K562 (cell line): ENCODE measurements around the gene RAB27B. TPM values are rescaled to one million over a fixed set of nuclear protein-coding genes. Genes with fewer than 3 reads are reported as not detected.

Experiments used
- ATAC-seq: fragments of 200-7000 bp; cut with Tn5 transposase; 3 replicates; pipeline ENCODE4 v1.9.1; 2020; ENCODE audit warnings: moderate library complexity
- BruUV-seq: library from RNA; stranded (reverse); fragments of 400-500 nt; replicated peaks from 2 replicates; lab custom pipeline; 2021; lab: Mats Ljungman, UMichigan
- CTCF ChIA-PET: fragments of 300-600 bp; formaldehyde crosslinking; extraction: SDS; loops from one replicate; lab custom pipeline; 2021; ENCODE audit warnings: low intra/inter-chr PET ratio; lab: Yijun Ruan, JAX
- POLR2A ChIA-PET: fragments of 300-600, 350-650 bp; sonication (Branson Sonifier 250); formaldehyde crosslinking; extraction: SDS; loops from one replicate; lab custom pipeline; 2021; ENCODE audit warnings: antibody characterized with exemption, inconsistent platforms; lab: Yijun Ruan, JAX
- DNase-seq, 4 experiments: peaks; one replicate each; pipeline versions ENCODE4 v3.0.0 to v3.0.0-alpha.2; 2011 to 2018; ENCODE audit warnings: low spot score in 3 of 4, mixed read lengths in 3 of 4; ENCODE audit errors: extremely low read depth in 1 of 4
- FAIRE-seq: peaks from 2 replicates; lab custom pipeline; 2011; peaks lifted over from hg19 to GRCh38; lab: Jason Lieb, UNC
- H2AFZ ChIP-seq: 2 replicates; pipeline ENCODE4 v1.6.0; 2011; ENCODE audit warnings: low read depth, low read length, control low read depth, inconsistent platforms
- H3K27ac ChIP-seq: fragments of 200-600 bp; 3 replicates; pipeline ENCODE4 v1.8.0; 2011; ENCODE audit warnings: low read depth, mild to moderate bottlenecking, control low read depth, inconsistent platforms, low read length, moderate library complexity, mixed read lengths; ENCODE audit errors: extremely low read depth
- H3K27me3 ChIP-seq, 2 experiments: fragments of 300-600 bp in 1 of 2; 2 replicates in 1 of 2; 3 replicates in 1 of 2; pipeline versions ENCODE4 v1.6.0 to v1.8.0; 2011; ENCODE audit warnings: inconsistent platforms in 2 of 2, low read length in 2 of 2, mild to moderate bottlenecking in 1 of 2, mixed read lengths in 1 of 2, moderate library complexity in 1 of 2; ENCODE audit not compliant: control insufficient read depth in 2 of 2, insufficient read depth in 2 of 2
- H3K36me3 ChIP-seq: fragments of 300-600 bp; 3 replicates; pipeline ENCODE4 v1.8.0; 2011; ENCODE audit warnings: mild to moderate bottlenecking, low read length, inconsistent platforms; ENCODE audit not compliant: control insufficient read depth, insufficient read depth
- H3K4me1 ChIP-seq, 2 experiments: fragments of 200-600 bp in 1 of 2; replicated peaks in 1 of 2; 2 replicates in 1 of 2; 3 replicates in 1 of 2; pipeline versions ENCODE4 v1.5.1 to v1.8.0; 2011; ENCODE audit warnings: inconsistent platforms in 2 of 2, low read length in 2 of 2, mild to moderate bottlenecking in 1 of 2, mixed read lengths in 1 of 2, moderate library complexity in 1 of 2; ENCODE audit not compliant: control insufficient read depth in 2 of 2, insufficient read depth in 2 of 2
- H3K4me2 ChIP-seq: 2 replicates; pipeline ENCODE4 v1.6.1; 2011; ENCODE audit warnings: low read length, control low read depth, inconsistent platforms, mixed read lengths; ENCODE audit not compliant: insufficient read depth
- H3K4me3 ChIP-seq: fragments of 200-600 bp; sonication (generic), shearing (Covaris generic); 2 replicates; pipeline ENCODE4 v1.5.1; 2016; ENCODE audit warnings: control low read depth, inconsistent platforms
- H3K79me2 ChIP-seq: fragments of 200-600 bp; 3 replicates; pipeline ENCODE4 v1.8.0; 2011; ENCODE audit warnings: low read length, inconsistent platforms; ENCODE audit not compliant: control insufficient read depth, insufficient read depth
- H3K9ac ChIP-seq, 2 experiments: 2 replicates each; pipeline versions ENCODE4 v1.6.0 to v1.6.1; 2011; ENCODE audit warnings: low read depth in 2 of 2, low read length in 2 of 2, control low read depth in 1 of 2, inconsistent platforms in 1 of 2, mild to moderate bottlenecking in 1 of 2, mixed read lengths in 1 of 2; ENCODE audit not compliant: insufficient read depth in 1 of 2
- H3K9me1 ChIP-seq: one replicate; pipeline ENCODE4 v1.6.0; 2011; ENCODE audit warnings: inconsistent platforms, mild to moderate bottlenecking, low read length, moderate library complexity; ENCODE audit not compliant: control insufficient read depth, insufficient read depth
- H3K9me3 ChIP-seq: replicated peaks from 2 replicates; pipeline ENCODE4 v1.5.1; 2011; ENCODE audit warnings: low read depth, low read length, inconsistent platforms; ENCODE audit not compliant: control insufficient read depth, insufficient read depth
- H4K20me1 ChIP-seq: replicated peaks from 2 replicates; pipeline ENCODE4 v1.6.1; 2011; ENCODE audit warnings: low read length, inconsistent platforms, mixed read lengths; ENCODE audit not compliant: control insufficient read depth, insufficient read depth
- ESRRB ChIP-seq: fragments of 250-450 bp; sonication (Bioruptor Pico); IDR thresholded peaks from 2 replicates; pipeline ENCODE4 v1.5.0; 2020; ENCODE audit warnings: mild to moderate bottlenecking, moderate library complexity, borderline replicate concordance
- MAFK ChIP-seq: IDR thresholded peaks from 2 replicates; pipeline ENCODE4 v1.6.1; 2011; ENCODE audit warnings: low read length, improper control_type of control experiment
- ZNF507 ChIP-seq: conservative IDR thresholded peaks from 2 replicates; pipeline ENCODE4 v1.6.1; 2017; ENCODE audit warnings: missing genetic modification characterization, missing compliant biosample characterization
- ZNF764 ChIP-seq: fragments of 250-450 bp; sonication (Bioruptor Pico); IDR thresholded peaks from 2 replicates; pipeline ENCODE4 v1.4.0; 2020; ENCODE audit warnings: low read depth, mild to moderate bottlenecking, moderate library complexity
- WGBS: fragments of 100-300 bp; shearing (Covaris generic); methylation state at CpG from one replicate; pipeline ENCODE4 v1.1.6; 2016; ENCODE audit warnings: low coverage, mixed read lengths; ENCODE audit not compliant: insufficient coverage; ENCODE audit errors: missing lambda C conversion rate; 5-methylcytosine and 5-hydroxymethylcytosine counted together
- in situ Hi-C: fragments of 300-500 bp; cut with MboI; formaldehyde crosslinking; loops from 4 replicates; pipeline ENCODE4 v1.15.0; 2018; ENCODE audit warnings: inconsistent platforms, mixed read lengths
- intact Hi-C: fragments of 100-400 bp; cut with micrococcal nuclease; formaldehyde crosslinking; loops from 2 replicates; pipeline ENCODE4 v1.14.2; 2022
- polyA plus RNA-seq, 8 experiments: library from polyadenylated mRNA; depleted of rRNA in 4 of 8; stranded (reverse) in 5 of 8; unstranded in 3 of 8; fragments of >200 nt; fragmentation: Nextera tagmentation in 2 of 8; fragmentation: Illumina TruSeq in 1 of 8; extraction: Ambion mirVana in 2 of 8; extraction: Trizol in 1 of 8; gene quantifications; 2 replicates each; pipeline versions ENCODE4 v1.2.1 to v1.2.3, GENCODE V29; 2011 to 2014; ENCODE audit warnings: inconsistent platforms in 1 of 8, missing spikeins in 1 of 8
- total RNA-seq, 7 experiments: library from RNA; depleted of rRNA in 6 of 7; stranded (reverse); fragments of >200 nt in 6 of 7; fragmentation: Illumina TruSeq in 2 of 7; extraction: Trizol in 2 of 7; gene quantifications; 2 replicates each; pipeline versions ENCODE4 v1.2.1 to v1.2.3, GENCODE V29; 2011 to 2021; ENCODE audit warnings: low replicate concordance in 1 of 7
- TF ChIP-seq, protein P1 (sequence below): fragments of 250-450 bp; sonication (Bioruptor Pico); IDR thresholded peaks from 2 replicates; pipeline ENCODE4 v1.4.0; 2020
- TF ChIP-seq, protein P2 (sequence below): fragments of 250-450 bp; sonication (Bioruptor Pico); IDR thresholded peaks from 2 replicates; pipeline ENCODE4 v1.9.0; 2021; ENCODE audit warnings: mild to moderate bottlenecking

Gene RAB27B
- total and polyA plus RNA-seq, 9 of the 15 experiments (the other 6 are each of a cell fraction or from before 2014, with no cell fraction given), result 0.44 to 5.7 (median 1.2) TPM

GRCh38 chr18:54942144-54942543 lies 113.9 kb downstream of the RAB27B start:
- in situ Hi-C loops, result no loop called here
- no peak for FAIRE-seq

DNA sequence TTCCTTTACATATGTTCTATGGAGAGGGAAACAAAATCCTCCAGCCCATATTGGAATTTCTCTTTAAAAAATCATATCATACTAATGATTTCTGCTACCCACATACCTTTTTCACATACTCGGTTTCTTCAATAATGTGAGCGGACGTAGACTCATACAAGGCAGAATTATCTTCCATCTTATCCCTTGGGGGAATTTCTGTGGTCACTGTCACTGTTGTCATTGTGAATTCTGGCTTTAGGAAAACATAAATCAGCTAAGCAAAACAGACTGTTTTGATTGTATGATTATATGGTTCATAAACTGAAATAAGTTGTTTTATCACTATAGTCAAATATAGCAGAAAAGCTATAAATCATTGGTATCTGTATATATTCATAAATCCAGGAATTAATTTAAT lies 114.3 kb downstream of the RAB27B start:
- FAIRE-seq, result no peak
- H3K4me1 ChIP-seq, result peaks cover 0 to 8% of the 10 kb centered on the region in 2 experiments; a peak in 2 of 5 replicates
- intact Hi-C loops, result no loop called here
- H3K4me2 ChIP-seq, result no peak overlapping the region
- no peaks in the 10 kb centered on the region for H3K36me3 ChIP-seq
- ChIA-PET POLR2A (no interaction called here), CTCF (no interaction called here)
- no peak overlapping the region for H2AFZ ChIP-seq
- no peak for TF ChIP-seq ZNF764 (CRISPR knock-in tag)
- TF ChIP-seq ESRRB (CRISPR knock-in tag), result no peak
- TF ChIP-seq, protein P1, sequence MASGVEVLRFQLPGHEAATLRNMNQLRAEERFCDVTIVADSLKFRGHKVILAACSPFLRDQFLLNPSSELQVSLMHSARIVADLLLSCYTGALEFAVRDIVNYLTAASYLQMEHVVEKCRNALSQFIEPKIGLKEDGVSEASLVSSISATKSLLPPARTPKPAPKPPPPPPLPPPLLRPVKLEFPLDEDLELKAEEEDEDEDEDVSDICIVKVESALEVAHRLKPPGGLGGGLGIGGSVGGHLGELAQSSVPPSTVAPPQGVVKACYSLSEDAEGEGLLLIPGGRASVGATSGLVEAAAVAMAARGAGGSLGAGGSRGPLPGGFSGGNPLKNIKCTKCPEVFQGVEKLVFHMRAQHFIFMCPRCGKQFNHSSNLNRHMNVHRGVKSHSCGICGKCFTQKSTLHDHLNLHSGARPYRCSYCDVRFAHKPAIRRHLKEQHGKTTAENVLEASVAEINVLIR (CRISPR knock-in tag), result no peak
- no peak for TF ChIP-seq ZNF507 (tag)
- TF ChIP-seq, protein P2, sequence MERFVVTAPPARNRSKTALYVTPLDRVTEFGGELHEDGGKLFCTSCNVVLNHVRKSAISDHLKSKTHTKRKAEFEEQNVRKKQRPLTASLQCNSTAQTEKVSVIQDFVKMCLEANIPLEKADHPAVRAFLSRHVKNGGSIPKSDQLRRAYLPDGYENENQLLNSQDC (CRISPR knock-in tag), result no peak
- H3K9ac ChIP-seq, result no peak overlapping the region
- in situ Hi-C loops, result no loop called here
- H4K20me1 ChIP-seq, result no peaks in the 10 kb centered on the region
- H3K27me3 ChIP-seq, result no peaks in the 10 kb centered on the region
- H3K4me3 ChIP-seq, result no peak overlapping the region
- 70% methylated on average over 3 of the region's 3 CpGs for WGBS
- BruUV-seq, result no TSS peak
- no peaks in the 10 kb centered on the region for H3K79me2 ChIP-seq
- no peaks in the 10 kb centered on the region for H3K9me3 ChIP-seq
- no peak for DNase-seq
- ATAC-seq, result no peak
- no peak overlapping the region for H3K27ac ChIP-seq
- no peaks in the 10 kb centered on the region for H3K9me1 ChIP-seq

More at GRCh38 chr18:54942144-54942543, 113.9 kb downstream of the RAB27B start:
- H3K9me1 ChIP-seq, result no peaks in the 10 kb centered on the region
- no peak for TF ChIP-seq MAFK
- intact Hi-C loops, result no loop called here
- no peak for DNase-seq
- CTCF ChIA-PET, result no interaction called here
- no peaks in the 10 kb centered on the region for H4K20me1 ChIP-seq
- peaks cover 0 to 6% of the 10 kb centered on the region in 2 experiments; a peak in 2 of 5 replicates for H3K4me1 ChIP-seq
- ATAC-seq, result no peak
- no peak overlapping the region for H3K27ac ChIP-seq
- no peak overlapping the region for H2AFZ ChIP-seq
- H3K9me3 ChIP-seq, result no peaks in the 10 kb centered on the region
- H3K27me3 ChIP-seq, result no peaks in the 10 kb centered on the region
- H3K4me2 ChIP-seq, result no peak overlapping the region
- H3K79me2 ChIP-seq, result no peaks in the 10 kb centered on the region
- no peaks in the 10 kb centered on the region for H3K36me3 ChIP-seq
- no peak overlapping the region for H3K9ac ChIP-seq
- POLR2A ChIA-PET, result no interaction called here
- BruUV-seq, result no TSS peak
- H3K4me3 ChIP-seq, result no peak overlapping the region
- 56% methylated on average over 4 of the region's 4 CpGs for WGBS
